ENCODE measurements around the gene C2CD2. TPM values are rescaled to one million over a fixed set of nuclear protein-coding genes. Genes with fewer than 3 reads are reported as not detected.

The C2CD2 gene
- polyA plus RNA-seq, 1 of the 3 experiments (the other 2 are of a cell fraction) = 9.7 TPM

DNA sequence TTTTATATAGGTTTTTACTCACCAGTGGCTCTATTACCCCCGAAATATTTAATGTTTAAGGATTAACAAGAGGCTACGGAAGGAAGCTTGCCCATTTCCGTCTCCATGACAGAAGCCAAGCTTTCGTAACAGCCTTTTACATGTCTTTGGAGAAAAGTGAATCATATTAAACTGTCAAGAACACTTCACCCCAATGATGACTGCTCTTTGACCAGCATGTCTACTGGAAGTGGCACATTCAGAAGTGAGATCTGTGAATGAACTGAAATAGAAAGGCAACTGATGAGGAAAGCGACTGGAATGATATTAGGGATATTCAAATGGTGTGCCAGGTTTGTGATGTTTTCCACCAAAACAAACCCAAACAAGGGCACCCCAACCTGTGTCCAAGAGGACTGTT is 66.2 kb downstream of the C2CD2 start:
- Histone ChIP-seq H3K27me3 (ENCODE audit: insufficient read depth) (no peaks in the 10 kb centered on the region), H3K4me3 (ENCODE audit: low read depth in 2 of 2, low read length in 1 of 2) (no peak overlapping the region), H3K36me3 (replicated peaks in 1 of 2; ENCODE audit: control insufficient read depth in 1 of 2, insufficient read depth in 2 of 2, low read length in 1 of 2) (peaks cover 6 to 18% of the 10 kb centered on the region in 2 experiments), H3K27ac (ENCODE audit: low read depth in 2 of 2, low read length in 1 of 2) (no peak overlapping the region), H3K9me2 (no peaks in the 10 kb centered on the region), H3K79me2 (ENCODE audit: insufficient read depth) (no peaks in the 10 kb centered on the region), H2AFZ (ENCODE audit: low read depth) (no peak overlapping the region), H3F3A (replicated peaks; ENCODE audit: insufficient read depth) (peaks cover 5% of the 10 kb centered on the region), H4K20me1 (ENCODE audit: insufficient read depth) (no peaks in the 10 kb centered on the region), H3K4me2 (no peak overlapping the region), H3K9me3 (no peaks in the 10 kb centered on the region), H3K4me1 (ENCODE audit: control insufficient read depth in 1 of 2, insufficient read depth in 2 of 2, low read depth in 1 of 2, low read length in 1 of 2) (no peaks in the 10 kb centered on the region; a peak in 1 of 4 replicates), H3K9ac (no peak overlapping the region)
- CTCF ChIA-PET = interaction anchor here (0.6 to 1.0 kb wide), 2 partner anchors 22 to 223 kb away, joined by 3 read pairs; no protein-coding TSS in a partner anchor
- WGBS (ENCODE audit: low lambda C conversion rate) = 90% methylated on average over 5 of the region's 5 CpGs
- DNase-seq = no peak
- TF ChIP-seq, protein P1, sequence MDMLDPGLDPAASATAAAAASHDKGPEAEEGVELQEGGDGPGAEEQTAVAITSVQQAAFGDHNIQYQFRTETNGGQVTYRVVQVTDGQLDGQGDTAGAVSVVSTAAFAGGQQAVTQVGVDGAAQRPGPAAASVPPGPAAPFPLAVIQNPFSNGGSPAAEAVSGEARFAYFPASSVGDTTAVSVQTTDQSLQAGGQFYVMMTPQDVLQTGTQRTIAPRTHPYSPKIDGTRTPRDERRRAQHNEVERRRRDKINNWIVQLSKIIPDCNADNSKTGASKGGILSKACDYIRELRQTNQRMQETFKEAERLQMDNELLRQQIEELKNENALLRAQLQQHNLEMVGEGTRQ (IDR thresholded peaks at IDR 0.05; ENCODE audit: borderline replicate concordance, low read depth, low read length) = no peak
- no peak for TF ChIP-seq POLR2AphosphoS5 (IDR thresholded peaks at IDR 0.05; ENCODE audit: low read depth, low read length)
- no peak for TF ChIP-seq RAD21 (IDR thresholded peaks at IDR 0.05; ENCODE audit: low read length)
- TF ChIP-seq FOSL2 (IDR thresholded peaks at IDR 0.05; ENCODE audit: borderline replicate concordance, low read depth) = no peak
- TF ChIP-seq NRF1 (IDR thresholded peaks at IDR 0.05; ENCODE audit: low read depth, low read length) = no peak
- TF ChIP-seq RFX5 (IDR thresholded peaks at IDR 0.05; ENCODE audit: low read length) = no peak
- TF ChIP-seq, protein P2, sequence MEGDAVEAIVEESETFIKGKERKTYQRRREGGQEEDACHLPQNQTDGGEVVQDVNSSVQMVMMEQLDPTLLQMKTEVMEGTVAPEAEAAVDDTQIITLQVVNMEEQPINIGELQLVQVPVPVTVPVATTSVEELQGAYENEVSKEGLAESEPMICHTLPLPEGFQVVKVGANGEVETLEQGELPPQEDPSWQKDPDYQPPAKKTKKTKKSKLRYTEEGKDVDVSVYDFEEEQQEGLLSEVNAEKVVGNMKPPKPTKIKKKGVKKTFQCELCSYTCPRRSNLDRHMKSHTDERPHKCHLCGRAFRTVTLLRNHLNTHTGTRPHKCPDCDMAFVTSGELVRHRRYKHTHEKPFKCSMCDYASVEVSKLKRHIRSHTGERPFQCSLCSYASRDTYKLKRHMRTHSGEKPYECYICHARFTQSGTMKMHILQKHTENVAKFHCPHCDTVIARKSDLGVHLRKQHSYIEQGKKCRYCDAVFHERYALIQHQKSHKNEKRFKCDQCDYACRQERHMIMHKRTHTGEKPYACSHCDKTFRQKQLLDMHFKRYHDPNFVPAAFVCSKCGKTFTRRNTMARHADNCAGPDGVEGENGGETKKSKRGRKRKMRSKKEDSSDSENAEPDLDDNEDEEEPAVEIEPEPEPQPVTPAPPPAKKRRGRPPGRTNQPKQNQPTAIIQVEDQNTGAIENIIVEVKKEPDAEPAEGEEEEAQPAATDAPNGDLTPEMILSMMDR (IDR thresholded peaks at IDR 0.05) = no peak
- no peak for TF ChIP-seq GABPA (IDR thresholded peaks at IDR 0.05; ENCODE audit: low read depth)
- TF ChIP-seq SMC3 (IDR thresholded peaks at IDR 0.05; ENCODE audit: low read depth, low read length) = no peak
- no peak for TF ChIP-seq FOXJ3 (CRISPR knock-in tag; IDR thresholded peaks at IDR 0.05)
- no peak for TF ChIP-seq EZH2phosphoT487 (IDR thresholded peaks at IDR 0.05; ENCODE audit: borderline replicate concordance, low read depth)
- TF ChIP-seq CHD2 (IDR thresholded peaks at IDR 0.05; ENCODE audit: low read length, partially characterized antibody) = no peak
- no peak for TF ChIP-seq MEF2A (IDR thresholded peaks at IDR 0.05; ENCODE audit: borderline replicate concordance, low read depth)
- POLR2A ChIA-PET = no interaction called here

DNA sequence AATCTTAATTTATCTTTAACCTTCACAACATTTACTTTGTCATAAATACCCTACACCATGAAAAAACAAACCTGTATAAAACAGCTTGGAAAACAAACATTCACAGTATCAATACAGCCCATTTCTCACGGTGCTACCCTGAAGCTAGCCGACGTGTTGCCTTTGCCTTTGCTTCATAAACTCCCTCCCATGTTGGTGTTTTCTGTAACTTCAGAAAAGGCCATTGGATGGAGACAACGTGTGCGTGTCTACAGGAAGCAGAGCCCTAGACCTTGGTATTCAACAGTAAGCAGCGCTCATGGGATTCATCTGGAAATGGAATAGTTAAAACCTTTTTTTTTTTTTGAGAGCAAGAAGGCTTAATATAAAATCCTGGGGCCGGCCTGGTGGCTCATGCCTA is 67.5 kb downstream of the C2CD2 start:
- TF ChIP-seq YY1 (IDR thresholded peaks at IDR 0.05; ENCODE audit: low read depth) = no peak
- TF ChIP-seq GABPA (IDR thresholded peaks at IDR 0.05; ENCODE audit: low read depth) = no peak
- TF ChIP-seq, protein P3, sequence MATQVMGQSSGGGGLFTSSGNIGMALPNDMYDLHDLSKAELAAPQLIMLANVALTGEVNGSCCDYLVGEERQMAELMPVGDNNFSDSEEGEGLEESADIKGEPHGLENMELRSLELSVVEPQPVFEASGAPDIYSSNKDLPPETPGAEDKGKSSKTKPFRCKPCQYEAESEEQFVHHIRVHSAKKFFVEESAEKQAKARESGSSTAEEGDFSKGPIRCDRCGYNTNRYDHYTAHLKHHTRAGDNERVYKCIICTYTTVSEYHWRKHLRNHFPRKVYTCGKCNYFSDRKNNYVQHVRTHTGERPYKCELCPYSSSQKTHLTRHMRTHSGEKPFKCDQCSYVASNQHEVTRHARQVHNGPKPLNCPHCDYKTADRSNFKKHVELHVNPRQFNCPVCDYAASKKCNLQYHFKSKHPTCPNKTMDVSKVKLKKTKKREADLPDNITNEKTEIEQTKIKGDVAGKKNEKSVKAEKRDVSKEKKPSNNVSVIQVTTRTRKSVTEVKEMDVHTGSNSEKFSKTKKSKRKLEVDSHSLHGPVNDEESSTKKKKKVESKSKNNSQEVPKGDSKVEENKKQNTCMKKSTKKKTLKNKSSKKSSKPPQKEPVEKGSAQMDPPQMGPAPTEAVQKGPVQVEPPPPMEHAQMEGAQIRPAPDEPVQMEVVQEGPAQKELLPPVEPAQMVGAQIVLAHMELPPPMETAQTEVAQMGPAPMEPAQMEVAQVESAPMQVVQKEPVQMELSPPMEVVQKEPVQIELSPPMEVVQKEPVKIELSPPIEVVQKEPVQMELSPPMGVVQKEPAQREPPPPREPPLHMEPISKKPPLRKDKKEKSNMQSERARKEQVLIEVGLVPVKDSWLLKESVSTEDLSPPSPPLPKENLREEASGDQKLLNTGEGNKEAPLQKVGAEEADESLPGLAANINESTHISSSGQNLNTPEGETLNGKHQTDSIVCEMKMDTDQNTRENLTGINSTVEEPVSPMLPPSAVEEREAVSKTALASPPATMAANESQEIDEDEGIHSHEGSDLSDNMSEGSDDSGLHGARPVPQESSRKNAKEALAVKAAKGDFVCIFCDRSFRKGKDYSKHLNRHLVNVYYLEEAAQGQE (IDR thresholded peaks at IDR 0.05; ENCODE audit: low read depth, low read length) = no peak
- 88% methylated on average over 7 of the region's 7 CpGs for WGBS (ENCODE audit: low lambda C conversion rate)
- Histone ChIP-seq H3K4me2 (no peak overlapping the region), H3K9me2 (no peaks in the 10 kb centered on the region), H3K9me3 (no peaks in the 10 kb centered on the region), H3K9ac (no peak overlapping the region), H3K4me3 (ENCODE audit: low read depth in 2 of 2, low read length in 1 of 2) (no peak overlapping the region), H2AFZ (ENCODE audit: low read depth) (no peak overlapping the region), H3K27ac (ENCODE audit: low read depth in 2 of 2, low read length in 1 of 2) (no peak overlapping the region), H4K20me1 (ENCODE audit: insufficient read depth) (no peaks in the 10 kb centered on the region), H3K4me1 (ENCODE audit: control insufficient read depth in 1 of 2, insufficient read depth in 2 of 2, low read depth in 1 of 2, low read length in 1 of 2) (no peaks in the 10 kb centered on the region; a peak in 1 of 4 replicates), H3K36me3 (replicated peaks in 1 of 2; ENCODE audit: control insufficient read depth in 1 of 2, insufficient read depth in 2 of 2, low read length in 1 of 2) (peaks cover 6 to 16% of the 10 kb centered on the region in 2 experiments), H3F3A (replicated peaks; ENCODE audit: insufficient read depth) (peaks cover 10% of the 10 kb centered on the region), H3K79me2 (ENCODE audit: insufficient read depth) (no peaks in the 10 kb centered on the region), H3K27me3 (ENCODE audit: insufficient read depth) (no peaks in the 10 kb centered on the region)
- no peak for DNase-seq
- ChIA-PET CTCF (interaction anchor here (0.6 to 1.0 kb wide), 2 partner anchors 31 to 70 kb away, joined by 3 read pairs; no protein-coding TSS in a partner anchor), POLR2A (no interaction called here)
